K562 (cell line): ENCODE data around the gene HSD17B11. TPM values are rescaled to one million over a fixed set of nuclear protein-coding genes. Genes with fewer than 3 reads are reported as not detected.

Experiments
- BCOR ChIP-seq: fragments of 450-650 bp; IDR thresholded peaks from 2 replicates; pipeline ENCODE4 v1.6.1; 2016
- DACH1 ChIP-seq: fragments of 450-650 bp; IDR thresholded peaks from 2 replicates; pipeline ENCODE4 v1.6.1; 2018; ENCODE audit not compliant: partially characterized antibody
- E2F8 ChIP-seq: fragments of 450-650 bp; IDR thresholded peaks from 2 replicates; pipeline ENCODE4 v1.7.1; 2018; ENCODE audit warnings: mild to moderate bottlenecking, low read depth; ENCODE audit not compliant: partially characterized antibody
- GATA2 ChIP-seq: sonication (generic); formaldehyde crosslinking; IDR thresholded peaks from 2 replicates; pipeline ENCODE4 v1.4.0; 2020; ENCODE audit warnings: mild to moderate bottlenecking, missing genetic modification reagents
- HMG20A ChIP-seq: fragments of 450-650 bp; formaldehyde crosslinking; conservative IDR thresholded peaks from 2 replicates; pipeline ENCODE4 v1.4.0; 2020; ENCODE audit warnings: mild to moderate bottlenecking, mixed read lengths
- HNRNPLL ChIP-seq: fragments of 200-400 bp; formaldehyde crosslinking; IDR thresholded peaks from 2 replicates; pipeline ENCODE4 v1.6.1; 2017; ENCODE audit warnings: low read length, low read depth, mild to moderate bottlenecking; ENCODE audit not compliant: poor library complexity, severe bottlenecking
- JUND ChIP-seq, 2 experiments: IDR thresholded peaks; 2 replicates in 1 of 2; 3 replicates in 1 of 2; pipeline ENCODE4 v1.6.1; 2011; ENCODE audit warnings: borderline replicate concordance in 2 of 2, low read depth in 2 of 2, low read length in 2 of 2, improper control_type of control experiment in 1 of 2, missing biosample characterization in 1 of 2, missing genetic modification characterization in 1 of 2, missing genetic modification reagents in 1 of 2
- KDM1A ChIP-seq, 2 experiments: fragments of 450-650 bp; IDR thresholded peaks; 2 replicates each; pipeline ENCODE4 v1.6.1; 2016; ENCODE audit warnings: mild to moderate bottlenecking in 2 of 2
- MCM2 ChIP-seq: fragments of 450-650 bp; IDR thresholded peaks from 2 replicates; pipeline ENCODE4 v1.6.1; 2017; ENCODE audit warnings: low read depth, mild to moderate bottlenecking
- SAP30 ChIP-seq: fragments of 200-600 bp; sonication (generic); IDR thresholded peaks from 2 replicates; pipeline ENCODE4 v1.6.1; 2012; ENCODE audit warnings: borderline replicate concordance, low read depth, mild to moderate bottlenecking, moderate library complexity, low read length, control low read depth, inconsistent platforms; ENCODE audit not compliant: insufficient read depth, poor library complexity, severe bottlenecking
- SMAD2 ChIP-seq: fragments of 150-350 bp; IDR thresholded peaks from 2 replicates; pipeline ENCODE4 v1.6.1; 2014; ENCODE audit warnings: low read depth, mild to moderate bottlenecking, low read length
- SRSF9 ChIP-seq: fragments of 200-400 bp; formaldehyde crosslinking; IDR thresholded peaks from 2 replicates; pipeline ENCODE4 v1.6.1; 2017; ENCODE audit warnings: low read depth, low read length, borderline replicate concordance
- TAF7 ChIP-seq: fragments of 450-650 bp; IDR thresholded peaks from 2 replicates; pipeline ENCODE4 v1.6.1; 2016; ENCODE audit warnings: missing genetic modification characterization, missing compliant biosample characterization
- TEAD4 ChIP-seq, 2 experiments: sonication (generic) in 1 of 2; formaldehyde crosslinking in 1 of 2; IDR thresholded peaks; 2 replicates each; pipeline versions ENCODE4 v1.6.1 to v1.8.0; 2012 to 2022; ENCODE audit warnings: borderline replicate concordance in 1 of 2, inconsistent platforms in 1 of 2, low read length in 1 of 2, mild to moderate bottlenecking in 1 of 2, missing genetic modification reagents in 1 of 2
- ZNF311 ChIP-seq: fragments of 250-450 bp; sonication (Bioruptor Pico); IDR thresholded peaks from 2 replicates; pipeline ENCODE4 v1.4.0; 2020; ENCODE audit warnings: mild to moderate bottlenecking, moderate library complexity
- ZNF449 ChIP-seq: fragments of 250-450 bp; sonication (Bioruptor Pico); IDR thresholded peaks from 2 replicates; pipeline ENCODE4 v1.8.0; 2022; ENCODE audit warnings: moderate library complexity, mild to moderate bottlenecking, inconsistent platforms
- ZNF644 ChIP-seq: fragments of 200-800 bp; sonication (Bioruptor generic); IDR thresholded peaks from 2 replicates; pipeline ENCODE4 v1.6.1; 2016; ENCODE audit warnings: low read depth, missing genetic modification characterization, missing compliant biosample characterization
- ZNF699 ChIP-seq: fragments of 250-450 bp; sonication (Bioruptor Pico); IDR thresholded peaks from 2 replicates; pipeline ENCODE4 v1.8.0; 2021; ENCODE audit warnings: mild to moderate bottlenecking, moderate library complexity; ENCODE audit not compliant: insufficient replicate concordance
- ZNF780A ChIP-seq: fragments of 250-450 bp; sonication (Bioruptor Pico); IDR thresholded peaks from 2 replicates; pipeline ENCODE4 v1.5.0; 2021; ENCODE audit warnings: mild to moderate bottlenecking
- ZNF830 ChIP-seq: fragments of 250-450 bp; sonication (Bioruptor Pico); IDR thresholded peaks from 2 replicates; pipeline ENCODE4 v1.5.0; 2021; ENCODE audit warnings: mild to moderate bottlenecking
- polyA plus RNA-seq, 8 experiments: library from polyadenylated mRNA; depleted of rRNA in 4 of 8; stranded (reverse) in 5 of 8; unstranded in 3 of 8; fragments of >200 nt; fragmentation: Nextera tagmentation in 2 of 8; fragmentation: Illumina TruSeq in 1 of 8; extraction: Ambion mirVana in 2 of 8; extraction: Trizol in 1 of 8; gene quantifications; 2 replicates each; pipeline versions ENCODE4 v1.2.1 to v1.2.3, GENCODE V29; 2011 to 2014; ENCODE audit warnings: inconsistent platforms in 1 of 8, missing spikeins in 1 of 8
- total RNA-seq, 7 experiments: library from RNA; depleted of rRNA in 6 of 7; stranded (reverse); fragments of >200 nt in 6 of 7; fragmentation: Illumina TruSeq in 2 of 7; extraction: Trizol in 2 of 7; gene quantifications; 2 replicates each; pipeline versions ENCODE4 v1.2.1 to v1.2.3, GENCODE V29; 2011 to 2021; ENCODE audit warnings: low replicate concordance in 1 of 7

HSD17B11 gene
- total and polyA plus RNA-seq, 9 of the 15 experiments (the other 6 are each of a cell fraction or from before 2014, with no cell fraction given), result 26.0 to 108 (median 81.0) TPM

- no peak for TF ChIP-seq ZNF780A (CRISPR knock-in tag)
- no peak for TF ChIP-seq ZNF699 (CRISPR knock-in tag)
- no peak for TF ChIP-seq SRSF9
- no peak for TF ChIP-seq HMG20A (CRISPR knock-in tag)
- TF ChIP-seq ZNF644, result no peak
- TF ChIP-seq HNRNPLL, result peak; percentile 94
- TF ChIP-seq SMAD2, result no peak
- no peak for TF ChIP-seq SAP30
- peak; percentile 74 for TF ChIP-seq BCOR
- peak; percentile 69; the same call in 1 of the 2 replicates for TF ChIP-seq GATA2
- TF ChIP-seq KDM1A (IDR thresholded peaks at IDR 0.05), result peak; percentile 83 to 89
- TF ChIP-seq E2F8, result peak; percentile 85
- no peak for TF ChIP-seq MCM2
- TF ChIP-seq ZNF311, result no peak
- no peak for TF ChIP-seq ZNF449 (CRISPR knock-in tag)
- peak; percentile 75 for TF ChIP-seq TAF7
- no peak; the same call in none of the 2 replicates for TF ChIP-seq TEAD4 (IDR thresholded peaks at IDR 0.05; ENCODE audit: low read length)
- no peak for TF ChIP-seq TEAD4 (CRISPR knock-in tag; IDR thresholded peaks at IDR 0.05; ENCODE audit: borderline replicate concordance)
- TF ChIP-seq ZNF830 (CRISPR knock-in tag), result 0 out of 2 replicates have a peak, but pooled peaks have one; percentile 3
- TF ChIP-seq JUND (IDR thresholded peaks at IDR 0.05; ENCODE audit: borderline replicate concordance, low read depth, low read length), result peak; percentile 47; the same call in 1 of the 2 replicates
- peak; percentile 28; the same call in 1 of the 3 replicates for TF ChIP-seq JUND (tag; IDR thresholded peaks at IDR 0.05; ENCODE audit: borderline replicate concordance, low read depth, low read length)
- TF ChIP-seq DACH1, result no peak
These were observed 31.4 kb upstream of the HSD17B11 start, which contains the start of gene NUDT9 (continued) for GRCh38 chr4:87422104-87423052.
